Measurements from ENCODE around the gene TRABD2B.

DNA sequence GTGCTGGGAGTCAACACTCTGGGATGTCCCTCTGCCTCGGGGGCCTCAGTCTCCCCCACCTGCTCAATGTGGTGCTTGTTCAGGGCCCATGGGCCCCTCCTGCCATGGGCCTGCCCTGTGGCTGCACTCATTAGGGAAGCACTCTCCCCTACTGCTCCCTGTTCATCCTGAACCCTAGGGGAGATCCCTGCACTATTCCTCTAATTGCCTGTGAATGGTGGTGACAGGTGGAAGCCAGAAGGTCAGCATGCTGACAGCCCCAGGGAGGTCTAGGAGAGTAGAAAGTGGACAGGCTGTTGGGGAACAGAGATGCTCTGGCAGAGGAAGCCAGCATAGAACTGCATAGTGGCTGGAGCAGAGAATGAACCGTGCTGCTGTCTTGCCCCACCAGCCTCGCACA is 217.6 kb downstream of the TRABD2B start:
- TF ChIP-seq, protein P1, sequence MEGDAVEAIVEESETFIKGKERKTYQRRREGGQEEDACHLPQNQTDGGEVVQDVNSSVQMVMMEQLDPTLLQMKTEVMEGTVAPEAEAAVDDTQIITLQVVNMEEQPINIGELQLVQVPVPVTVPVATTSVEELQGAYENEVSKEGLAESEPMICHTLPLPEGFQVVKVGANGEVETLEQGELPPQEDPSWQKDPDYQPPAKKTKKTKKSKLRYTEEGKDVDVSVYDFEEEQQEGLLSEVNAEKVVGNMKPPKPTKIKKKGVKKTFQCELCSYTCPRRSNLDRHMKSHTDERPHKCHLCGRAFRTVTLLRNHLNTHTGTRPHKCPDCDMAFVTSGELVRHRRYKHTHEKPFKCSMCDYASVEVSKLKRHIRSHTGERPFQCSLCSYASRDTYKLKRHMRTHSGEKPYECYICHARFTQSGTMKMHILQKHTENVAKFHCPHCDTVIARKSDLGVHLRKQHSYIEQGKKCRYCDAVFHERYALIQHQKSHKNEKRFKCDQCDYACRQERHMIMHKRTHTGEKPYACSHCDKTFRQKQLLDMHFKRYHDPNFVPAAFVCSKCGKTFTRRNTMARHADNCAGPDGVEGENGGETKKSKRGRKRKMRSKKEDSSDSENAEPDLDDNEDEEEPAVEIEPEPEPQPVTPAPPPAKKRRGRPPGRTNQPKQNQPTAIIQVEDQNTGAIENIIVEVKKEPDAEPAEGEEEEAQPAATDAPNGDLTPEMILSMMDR (IDR thresholded peaks at IDR 0.05) = no peak
- no peak for TF ChIP-seq POLR2A (IDR thresholded peaks at IDR 0.05)
- no peak for TF ChIP-seq POLR2AphosphoS5 (IDR thresholded peaks at IDR 0.05)

All from breast epithelium (tissue), 3 donors.